ENCODE results near the gene BCL11B. TPM values are rescaled to one million over a fixed set of nuclear protein-coding genes. Genes with fewer than 3 reads are reported as not detected.

BCL11B gene
- total and polyA plus RNA-seq, 10 of the 15 experiments (the other 5 are each of a cell fraction or from before 2014, with no cell fraction given), result 0.38 to 5.5 (median 1.3) TPM

DNA sequence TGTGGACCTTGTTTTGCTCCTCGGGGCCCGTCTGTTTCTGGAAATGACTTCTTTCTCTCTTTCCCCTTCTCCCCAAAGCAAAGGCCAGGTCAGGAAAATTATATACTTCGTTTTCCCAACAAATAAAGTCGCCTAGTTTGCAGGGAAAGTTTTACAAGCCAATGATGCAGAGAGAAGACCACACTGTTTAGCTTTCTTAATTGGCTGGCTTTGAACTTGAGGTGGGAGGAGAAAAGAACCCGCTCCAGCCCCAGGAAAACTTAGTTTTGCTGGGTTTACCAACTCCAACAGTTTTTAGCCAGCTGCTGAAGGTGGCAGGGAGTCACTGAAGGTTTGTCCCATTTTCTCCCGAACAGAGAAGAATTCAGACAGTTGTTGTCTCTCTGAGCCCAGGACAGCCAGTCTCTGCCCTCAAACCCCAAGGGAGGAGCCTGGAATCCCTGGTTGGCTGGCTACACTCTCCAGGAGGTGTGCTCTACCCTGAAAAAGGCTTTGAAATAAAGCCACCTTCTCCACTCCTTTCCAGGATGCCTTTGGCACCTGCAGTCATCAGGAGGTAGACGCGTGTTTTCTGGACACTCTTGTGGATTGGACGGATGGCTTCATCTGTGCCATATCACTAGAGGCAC, 24.8 kb downstream of the BCL11B start (continued):
- TF ChIP-seq RBBP5 (conservative IDR thresholded peaks at IDR 0.05), result no peak

DNA sequence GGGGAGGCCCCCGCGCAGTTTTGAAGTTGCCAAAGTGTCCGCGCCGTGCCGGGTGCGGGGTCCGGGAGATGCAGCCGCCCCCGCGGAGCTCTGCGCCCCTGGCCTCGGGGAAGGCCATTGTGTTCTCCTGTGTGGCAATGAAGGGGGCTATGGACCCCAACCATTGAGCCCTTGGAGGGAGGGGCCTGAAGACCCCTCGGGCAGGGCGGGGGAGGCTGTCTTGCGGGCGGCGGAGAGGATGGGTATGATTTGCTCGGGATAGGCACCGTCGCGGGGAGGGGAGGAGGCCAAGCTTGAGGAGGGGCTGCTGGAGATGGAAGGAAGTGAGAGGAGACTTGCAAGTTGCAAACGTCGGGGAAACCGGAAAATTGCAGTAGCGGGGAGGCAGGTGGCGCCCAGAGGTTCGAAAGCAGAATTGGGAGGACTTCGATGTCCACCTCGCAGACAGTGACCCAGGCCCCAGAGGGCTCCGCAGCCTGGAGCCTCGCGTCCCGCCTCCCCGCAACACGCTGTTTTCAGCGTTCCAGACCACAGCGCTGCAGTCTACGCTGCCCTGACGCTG, 25.4 kb downstream of the BCL11B start:
- H4K20me1 ChIP-seq (ENCODE audit: control insufficient read depth, insufficient read depth), result no peaks in the 10 kb centered on the region
- RAD21 ChIA-PET (ENCODE audit: unreplicated experiment), result interaction anchor here (0.6 kb wide), 1 partner anchor 1496 kb away, joined by 3 read pairs; no protein-coding TSS in a partner anchor
- no peaks in the 10 kb centered on the region for H3K36me3 ChIP-seq (ENCODE audit: control insufficient read depth in 2 of 2, insufficient read depth in 2 of 2, low read length in 1 of 2)
- POLR2A ChIA-PET, result interaction anchor here (0.6 kb wide), 2 partner anchors 23 to 1046 kb away, joined by 4 to 6 read pairs; no protein-coding TSS in a partner anchor
- intact Hi-C loops (cut with micrococcal nuclease; ENCODE audit: unreplicated experiment), result no loop called here
- H3K9ac ChIP-seq (ENCODE audit: control insufficient read depth, insufficient read depth, low read length), result no peak overlapping the region
- TF ChIP-seq, protein P1, sequence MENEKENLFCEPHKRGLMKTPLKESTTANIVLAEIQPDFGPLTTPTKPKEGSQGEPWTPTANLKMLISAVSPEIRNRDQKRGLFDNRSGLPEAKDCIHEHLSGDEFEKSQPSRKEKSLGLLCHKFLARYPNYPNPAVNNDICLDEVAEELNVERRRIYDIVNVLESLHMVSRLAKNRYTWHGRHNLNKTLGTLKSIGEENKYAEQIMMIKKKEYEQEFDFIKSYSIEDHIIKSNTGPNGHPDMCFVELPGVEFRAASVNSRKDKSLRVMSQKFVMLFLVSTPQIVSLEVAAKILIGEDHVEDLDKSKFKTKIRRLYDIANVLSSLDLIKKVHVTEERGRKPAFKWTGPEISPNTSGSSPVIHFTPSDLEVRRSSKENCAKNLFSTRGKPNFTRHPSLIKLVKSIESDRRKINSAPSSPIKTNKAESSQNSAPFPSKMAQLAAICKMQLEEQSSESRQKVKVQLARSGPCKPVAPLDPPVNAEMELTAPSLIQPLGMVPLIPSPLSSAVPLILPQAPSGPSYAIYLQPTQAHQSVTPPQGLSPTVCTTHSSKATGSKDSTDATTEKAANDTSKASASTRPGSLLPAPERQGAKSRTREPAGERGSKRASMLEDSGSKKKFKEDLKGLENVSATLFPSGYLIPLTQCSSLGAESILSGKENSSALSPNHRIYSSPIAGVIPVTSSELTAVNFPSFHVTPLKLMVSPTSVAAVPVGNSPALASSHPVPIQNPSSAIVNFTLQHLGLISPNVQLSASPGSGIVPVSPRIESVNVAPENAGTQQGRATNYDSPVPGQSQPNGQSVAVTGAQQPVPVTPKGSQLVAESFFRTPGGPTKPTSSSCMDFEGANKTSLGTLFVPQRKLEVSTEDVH (IDR thresholded peaks at IDR 0.05; ENCODE audit: low read depth, partially characterized antibody), result no peak
- TF ChIP-seq SMAD5 (IDR thresholded peaks at IDR 0.05; ENCODE audit: low read depth), result no peak
- no peak for TF ChIP-seq SP1 (IDR thresholded peaks at IDR 0.05; ENCODE audit: low read depth, low read length)
- TF ChIP-seq IKZF2 (IDR thresholded peaks at IDR 0.05), result no peak
- TF ChIP-seq, protein P2, sequence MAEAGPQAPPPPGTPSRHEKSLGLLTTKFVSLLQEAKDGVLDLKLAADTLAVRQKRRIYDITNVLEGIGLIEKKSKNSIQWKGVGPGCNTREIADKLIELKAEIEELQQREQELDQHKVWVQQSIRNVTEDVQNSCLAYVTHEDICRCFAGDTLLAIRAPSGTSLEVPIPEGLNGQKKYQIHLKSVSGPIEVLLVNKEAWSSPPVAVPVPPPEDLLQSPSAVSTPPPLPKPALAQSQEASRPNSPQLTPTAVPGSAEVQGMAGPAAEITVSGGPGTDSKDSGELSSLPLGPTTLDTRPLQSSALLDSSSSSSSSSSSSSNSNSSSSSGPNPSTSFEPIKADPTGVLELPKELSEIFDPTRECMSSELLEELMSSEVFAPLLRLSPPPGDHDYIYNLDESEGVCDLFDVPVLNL (IDR thresholded peaks at IDR 0.05; ENCODE audit: low read depth, low read length), result no peak
- TF ChIP-seq, protein P3, sequence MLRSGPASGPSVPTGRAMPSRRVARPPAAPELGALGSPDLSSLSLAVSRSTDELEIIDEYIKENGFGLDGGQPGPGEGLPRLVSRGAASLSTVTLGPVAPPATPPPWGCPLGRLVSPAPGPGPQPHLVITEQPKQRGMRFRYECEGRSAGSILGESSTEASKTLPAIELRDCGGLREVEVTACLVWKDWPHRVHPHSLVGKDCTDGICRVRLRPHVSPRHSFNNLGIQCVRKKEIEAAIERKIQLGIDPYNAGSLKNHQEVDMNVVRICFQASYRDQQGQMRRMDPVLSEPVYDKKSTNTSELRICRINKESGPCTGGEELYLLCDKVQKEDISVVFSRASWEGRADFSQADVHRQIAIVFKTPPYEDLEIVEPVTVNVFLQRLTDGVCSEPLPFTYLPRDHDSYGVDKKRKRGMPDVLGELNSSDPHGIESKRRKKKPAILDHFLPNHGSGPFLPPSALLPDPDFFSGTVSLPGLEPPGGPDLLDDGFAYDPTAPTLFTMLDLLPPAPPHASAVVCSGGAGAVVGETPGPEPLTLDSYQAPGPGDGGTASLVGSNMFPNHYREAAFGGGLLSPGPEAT (IDR thresholded peaks at IDR 0.05; ENCODE audit: low read depth), result no peak
- TF ChIP-seq JUNB (IDR thresholded peaks at IDR 0.05), result no peak
- no peak for TF ChIP-seq HCFC1 (IDR thresholded peaks at IDR 0.05; ENCODE audit: low read length)
- TF ChIP-seq CBFB (IDR thresholded peaks at IDR 0.05; ENCODE audit: low read depth), result no peak
- no peak for TF ChIP-seq RCOR1 (conservative IDR thresholded peaks at IDR 0.05; ENCODE audit: low read depth, low read length)
- TF ChIP-seq GATAD2B (conservative IDR thresholded peaks at IDR 0.05; ENCODE audit: low read depth), result no peak
- TF ChIP-seq MEF2A (IDR thresholded peaks at IDR 0.05; ENCODE audit: insufficient read depth, low read depth, low read length), result no peak
- FAIRE-seq (no peak), DNase-seq (ENCODE audit: low read depth, low spot score) (no peak), ATAC-seq (no peak)
- H3K4me2 ChIP-seq (ENCODE audit: control insufficient read depth, insufficient read depth), result no peak overlapping the region
- no peak overlapping the region for H2AFZ ChIP-seq (ENCODE audit: control insufficient read depth, low read depth, low read length)
- no peaks in the 10 kb centered on the region for H3K79me2 ChIP-seq (ENCODE audit: control insufficient read depth, insufficient read depth, low read length)
- in situ Hi-C loops (cut with MboI), result no loop called here
- H3K27me3 ChIP-seq (replicated peaks in 1 of 2; ENCODE audit: control insufficient read depth in 2 of 2, insufficient read depth in 2 of 2, low read length in 1 of 2), result peaks cover 0 to 5% of the 10 kb centered on the region in 2 experiments; a peak in 3 of 4 replicates
- no peaks in the 10 kb centered on the region for H3K4me1 ChIP-seq (ENCODE audit: control insufficient read depth, insufficient read depth, low read length)
- H3K27ac ChIP-seq (ENCODE audit: control insufficient read depth, insufficient read depth), result no peak overlapping the region
- CTCF ChIA-PET, result interaction anchor here (1.1 kb wide), 2 partner anchors 10 to 15 kb away, joined by 3 read pairs; no protein-coding TSS in a partner anchor
- 41% methylated on average over 39 of the region's 40 CpGs for WGBS (ENCODE audit: insufficient coverage, insufficient replicate concordance, low lambda C conversion rate, missing lambda C conversion rate)
- no peaks in the 10 kb centered on the region for H3K9me3 ChIP-seq (replicated peaks; ENCODE audit: control insufficient read depth, insufficient read depth, low read length)
- SMC1A ChIA-PET (ENCODE audit: uncharacterized antibody, unreplicated experiment), result interaction anchor here (1.2 kb wide), 1 partner anchor 11 kb away, joined by 3 read pairs; no protein-coding TSS in a partner anchor
- no peak overlapping the region for H3K4me3 ChIP-seq
- BruUV-seq (replicated peaks), result no TSS peak
